CD14-positive monocyte (primary cell): Measurements from ENCODE around the gene RNU1-3. TPM values are rescaled to one million over a fixed set of nuclear protein-coding genes. Genes with fewer than 3 reads are reported as not detected.
"Not testable (repeated sequence)": the region's sequence is repeated elsewhere in the genome, so short reads cannot be mapped to it uniquely, and the experiment has no call there.

Experiments
- DNase-seq, 3 donors: peaks; one replicate each; pipeline ENCODE4 v3.0.0-alpha.2; 2011 to 2022
- H2AFZ ChIP-seq: 2 replicates; pipeline ENCODE4 v1.6.0; 2012; ENCODE audit warnings: mild to moderate bottlenecking, low read depth, low read length, inconsistent platforms; ENCODE audit not compliant: insufficient read depth, poor library complexity, severe bottlenecking
- H3K27ac ChIP-seq, 2 donors: 1 replicate in 1 of 2; 2 replicates in 1 of 2; pipeline ENCODE4 v1.5.1; 2012 to 2013; ENCODE audit warnings: low read length in 2 of 2, control low read depth in 1 of 2, inconsistent platforms in 1 of 2, low read depth in 1 of 2, mild to moderate bottlenecking in 1 of 2
- H3K27me3 ChIP-seq, 2 donors: one replicate each; pipeline versions ENCODE4 v1.6.0 to v1.6.1; 2011 to 2013; ENCODE audit warnings: low read length in 2 of 2; ENCODE audit not compliant: control insufficient read depth in 2 of 2, insufficient read depth in 2 of 2
- H3K36me3 ChIP-seq, 2 donors: replicated peaks in 1 of 2; 1 replicate in 1 of 2; 2 replicates in 1 of 2; pipeline versions ENCODE4 v1.5.1 to v1.6.1; 2012 to 2013; ENCODE audit warnings: low read length in 2 of 2, control low read depth in 1 of 2, inconsistent platforms in 1 of 2, mild to moderate bottlenecking in 1 of 2; ENCODE audit not compliant: insufficient read depth in 2 of 2, control insufficient read depth in 1 of 2
- H3K4me1 ChIP-seq, 2 donors: 1 replicate in 1 of 2; 2 replicates in 1 of 2; pipeline versions ENCODE4 v1.5.1 to v1.6.1; 2012 to 2013; ENCODE audit warnings: low read length in 2 of 2, control low read depth in 1 of 2, inconsistent platforms in 1 of 2, mild to moderate bottlenecking in 1 of 2, moderate library complexity in 1 of 2; ENCODE audit not compliant: insufficient read depth in 2 of 2, control insufficient read depth in 1 of 2
- H3K4me2 ChIP-seq: replicated peaks from 2 replicates; pipeline ENCODE3; 2012; ENCODE audit warnings: low read length, moderate library complexity, mild to moderate bottlenecking; ENCODE audit not compliant: poor library complexity, severe bottlenecking; ENCODE audit errors: extremely low read depth
- H3K4me3 ChIP-seq, 3 experiments: fragments of 200-600 bp in 1 of 3; sonication (generic) in 1 of 3; replicated peaks in 1 of 3; 1 replicate in 2 of 3; 2 replicates in 1 of 3; pipeline ENCODE4 v1.5.1; 2011 to 2013; ENCODE audit warnings: low read length in 3 of 3, mild to moderate bottlenecking in 3 of 3, control low read depth in 2 of 3, low read depth in 2 of 3, inconsistent platforms in 1 of 3, moderate library complexity in 1 of 3
- H3K79me2 ChIP-seq: 2 replicates; pipeline ENCODE4 v1.6.0; 2012; ENCODE audit warnings: mild to moderate bottlenecking, control low read depth, inconsistent platforms, low read length, moderate library complexity; ENCODE audit not compliant: insufficient read depth
- H3K9ac ChIP-seq: 2 replicates; pipeline ENCODE4 v1.6.0; 2017; ENCODE audit warnings: low read length, mild to moderate bottlenecking; ENCODE audit not compliant: insufficient read depth, poor library complexity, severe bottlenecking
- H3K9me3 ChIP-seq, 2 donors: replicated peaks in 1 of 2; 1 replicate in 1 of 2; 2 replicates in 1 of 2; pipeline versions ENCODE4 v1.5.1 to v1.6.1; 2012 to 2013; ENCODE audit warnings: low read length in 2 of 2, control low read depth in 1 of 2; ENCODE audit not compliant: control insufficient read depth in 1 of 2, insufficient read depth in 1 of 2
- H4K20me1 ChIP-seq: 2 replicates; pipeline ENCODE4 v1.6.0; 2012; ENCODE audit warnings: mild to moderate bottlenecking, low read length, control low read depth, moderate library complexity; ENCODE audit not compliant: insufficient read depth
- H3K27ac Mint-ChIP-seq, 7 donors: one replicate each; pipeline ENCODE4 v1.8.0; 2020; ENCODE audit warnings: mild to moderate bottlenecking in 7 of 7, mixed read lengths in 7 of 7, moderate library complexity in 6 of 7, inconsistent platforms in 2 of 7
- H3K27me3 Mint-ChIP-seq, 3 donors: one replicate each; pipeline ENCODE4 v1.8.0; 2021 to 2022; ENCODE audit warnings: low read depth in 3 of 3, mild to moderate bottlenecking in 3 of 3, mixed read lengths in 3 of 3, moderate library complexity in 3 of 3, inconsistent platforms in 1 of 3
- H3K36me3 Mint-ChIP-seq, 2 donors: one replicate each; pipeline ENCODE4 v1.8.0; 2020; ENCODE audit warnings: mixed read lengths in 2 of 2, inconsistent platforms in 1 of 2, mild to moderate bottlenecking in 1 of 2
- H3K4me1 Mint-ChIP-seq: one replicate; pipeline ENCODE4 v1.8.0; 2020; ENCODE audit warnings: mild to moderate bottlenecking, mixed read lengths
- H3K4me3 Mint-ChIP-seq, 2 donors: one replicate each; pipeline ENCODE4 v1.8.0; 2020; ENCODE audit warnings: mild to moderate bottlenecking in 2 of 2, mixed read lengths in 2 of 2, moderate library complexity in 1 of 2
- H3K9me3 Mint-ChIP-seq, 7 donors: one replicate each; pipeline ENCODE4 v1.8.0; 2020 to 2022; ENCODE audit warnings: mixed read lengths in 7 of 7, mild to moderate bottlenecking in 6 of 7, moderate library complexity in 6 of 7, inconsistent platforms in 2 of 7
- WGBS: methylation state at CpG from one replicate; pipeline ENCODE4 v1.1.5; 2013; ENCODE audit warnings: missing lambda C conversion rate; ENCODE audit not compliant: insufficient coverage; 5-methylcytosine and 5-hydroxymethylcytosine counted together
- intact Hi-C, 2 donors: fragments of 100-400 bp; cut with micrococcal nuclease; formaldehyde crosslinking; loops; one replicate each; pipeline versions ENCODE4 v1.15.0 to v1.15.1; 2023
- polyA plus RNA-seq, 3 donors: library from polyadenylated mRNA; depleted of rRNA in 1 of 3; unstranded in 2 of 3; stranded (reverse) in 1 of 3; fragments of 300-500 nt in 2 of 3; fragments of >200 nt in 1 of 3; fragmentation: Illumina TruSeq in 2 of 3; gene quantifications; 1 replicate in 2 of 3; 2 replicates in 1 of 3; pipeline ENCODE4 v1.2.3, GENCODE V29; 2012 to 2021
- TF ChIP-seq, protein P1 (sequence below): fragments of 200-600 bp; IDR thresholded peaks from one replicate; pipeline ENCODE4 v1.8.0; 2022; ENCODE audit warnings: antibody characterized with exemption, mild to moderate bottlenecking

RNU1-3 gene
- polyA plus RNA-seq, 3 donors: not detected

DNA sequence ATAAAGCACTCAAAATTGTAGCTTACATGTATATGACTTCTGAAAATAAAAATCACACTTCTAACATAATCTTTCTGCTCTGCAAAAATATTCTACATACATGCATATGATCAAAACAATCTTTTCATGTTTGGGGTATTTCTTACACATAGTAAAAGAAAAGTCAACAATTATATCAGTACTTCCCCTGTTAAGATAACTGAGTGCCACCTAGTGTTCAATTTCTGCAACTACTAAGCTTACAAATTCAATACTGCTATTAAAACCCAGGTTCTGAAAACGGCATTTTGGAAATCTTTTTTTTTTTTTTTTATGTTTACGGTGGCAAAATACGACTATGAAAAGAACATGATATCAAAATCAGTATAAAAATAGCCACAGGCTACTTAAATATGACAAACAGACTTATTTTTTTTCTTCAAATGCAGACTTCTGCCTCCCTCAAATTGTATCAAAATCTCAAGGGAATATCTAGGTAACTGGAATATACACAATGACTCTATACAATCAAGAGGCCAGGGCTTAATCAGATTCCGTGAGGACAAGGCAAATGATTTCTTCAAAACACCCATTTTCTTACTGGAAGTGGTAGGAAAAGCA is 18.1 kb upstream of the RNU1-3 start:
- peaks cover 11 to 15% (median 13%) of the 10 kb centered on the region in 3 donors for H3K27me3 Mint-ChIP-seq
- H3K4me1 Mint-ChIP-seq: not testable (repeated sequence)

DNA sequence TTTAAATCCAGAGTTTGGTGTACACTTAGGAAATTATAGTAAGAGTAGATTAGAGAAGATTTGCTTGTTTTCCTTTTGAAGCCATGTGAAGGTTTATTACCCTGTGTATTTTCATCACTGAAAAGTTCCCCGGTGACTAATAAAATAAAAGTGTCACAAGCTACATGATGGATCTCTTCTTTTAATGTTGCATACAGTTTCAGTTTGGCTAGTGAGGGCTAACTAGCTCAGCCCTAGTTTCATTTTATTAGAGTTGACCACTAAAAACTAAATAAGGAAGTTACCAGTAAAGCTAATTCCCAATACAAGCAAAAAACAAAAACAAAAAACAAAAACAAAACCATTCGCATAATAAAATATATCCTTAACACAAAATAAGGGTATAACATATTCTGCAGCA is 17.4 kb upstream of the RNU1-3 start:
- H3K27me3 ChIP-seq, H3K36me3 ChIP-seq, intact Hi-C loops, H3K4me2 ChIP-seq, H2AFZ ChIP-seq, H3K4me3 Mint-ChIP-seq, H3K79me2 ChIP-seq, H3K27ac Mint-ChIP-seq, H4K20me1 ChIP-seq, H3K9ac ChIP-seq, H3K36me3 Mint-ChIP-seq, H3K9me3 ChIP-seq, H3K4me1 ChIP-seq, H3K27ac ChIP-seq, H3K9me3 Mint-ChIP-seq, H3K4me1 Mint-ChIP-seq, H3K4me3 ChIP-seq, DNase-seq: not testable (repeated sequence)
- H3K27me3 Mint-ChIP-seq: peaks cover 13 to 16% (median 15%) of the 10 kb centered on the region in 3 donors
- no CpG with 5 or more reads among the region's 2 CpGs for WGBS

More for the DNA sequence above, 18.1 kb upstream of the RNU1-3 start:
- H3K27me3 ChIP-seq, H3K4me1 ChIP-seq, H3K79me2 ChIP-seq, H3K4me3 ChIP-seq, H3K4me3 Mint-ChIP-seq, H3K36me3 Mint-ChIP-seq, H3K36me3 ChIP-seq, H3K4me2 ChIP-seq, DNase-seq, H4K20me1 ChIP-seq, H3K27ac ChIP-seq, H3K27ac Mint-ChIP-seq, H2AFZ ChIP-seq, H3K9me3 Mint-ChIP-seq, H3K9ac ChIP-seq, H3K9me3 ChIP-seq, intact Hi-C loops: not testable (repeated sequence)
- WGBS: no CpG with 5 or more reads among the region's 4 CpGs
- TF ChIP-seq, protein P1, sequence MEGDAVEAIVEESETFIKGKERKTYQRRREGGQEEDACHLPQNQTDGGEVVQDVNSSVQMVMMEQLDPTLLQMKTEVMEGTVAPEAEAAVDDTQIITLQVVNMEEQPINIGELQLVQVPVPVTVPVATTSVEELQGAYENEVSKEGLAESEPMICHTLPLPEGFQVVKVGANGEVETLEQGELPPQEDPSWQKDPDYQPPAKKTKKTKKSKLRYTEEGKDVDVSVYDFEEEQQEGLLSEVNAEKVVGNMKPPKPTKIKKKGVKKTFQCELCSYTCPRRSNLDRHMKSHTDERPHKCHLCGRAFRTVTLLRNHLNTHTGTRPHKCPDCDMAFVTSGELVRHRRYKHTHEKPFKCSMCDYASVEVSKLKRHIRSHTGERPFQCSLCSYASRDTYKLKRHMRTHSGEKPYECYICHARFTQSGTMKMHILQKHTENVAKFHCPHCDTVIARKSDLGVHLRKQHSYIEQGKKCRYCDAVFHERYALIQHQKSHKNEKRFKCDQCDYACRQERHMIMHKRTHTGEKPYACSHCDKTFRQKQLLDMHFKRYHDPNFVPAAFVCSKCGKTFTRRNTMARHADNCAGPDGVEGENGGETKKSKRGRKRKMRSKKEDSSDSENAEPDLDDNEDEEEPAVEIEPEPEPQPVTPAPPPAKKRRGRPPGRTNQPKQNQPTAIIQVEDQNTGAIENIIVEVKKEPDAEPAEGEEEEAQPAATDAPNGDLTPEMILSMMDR: peak; percentile 46

DNA sequence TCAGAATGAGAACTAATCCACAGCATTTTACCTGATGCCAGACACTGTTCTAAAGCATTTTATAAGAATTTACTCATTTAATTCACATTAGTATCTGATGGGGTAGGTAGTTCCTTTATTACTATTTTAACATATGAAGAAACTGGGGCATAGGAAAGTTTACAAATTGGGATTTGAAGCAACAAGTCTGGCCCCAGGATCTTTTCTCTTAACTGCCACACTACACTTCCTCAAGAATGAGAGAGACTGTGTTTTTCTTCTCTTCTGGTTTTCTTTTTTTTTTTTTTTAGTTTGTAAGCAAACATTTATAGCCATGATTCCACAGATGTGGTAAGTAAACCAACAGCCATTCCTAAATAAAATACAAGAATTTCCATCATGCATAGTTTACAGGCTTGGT is 16.1 kb upstream of the RNU1-3 start:
- H3K4me3 ChIP-seq, H4K20me1 ChIP-seq, H2AFZ ChIP-seq, H3K9me3 Mint-ChIP-seq, H3K27ac Mint-ChIP-seq, H3K9ac ChIP-seq, H3K4me1 Mint-ChIP-seq, DNase-seq, intact Hi-C loops, H3K36me3 Mint-ChIP-seq, H3K4me3 Mint-ChIP-seq, H3K4me1 ChIP-seq, H3K4me2 ChIP-seq, H3K9me3 ChIP-seq, H3K36me3 ChIP-seq, H3K27ac ChIP-seq, H3K79me2 ChIP-seq: not testable (repeated sequence)
- H3K27me3 ChIP-seq: peaks cover 0 to 12% of the 10 kb centered on the region in 2 donors
- H3K27me3 Mint-ChIP-seq: peaks cover 21 to 26% (median 22%) of the 10 kb centered on the region in 3 donors

DNA sequence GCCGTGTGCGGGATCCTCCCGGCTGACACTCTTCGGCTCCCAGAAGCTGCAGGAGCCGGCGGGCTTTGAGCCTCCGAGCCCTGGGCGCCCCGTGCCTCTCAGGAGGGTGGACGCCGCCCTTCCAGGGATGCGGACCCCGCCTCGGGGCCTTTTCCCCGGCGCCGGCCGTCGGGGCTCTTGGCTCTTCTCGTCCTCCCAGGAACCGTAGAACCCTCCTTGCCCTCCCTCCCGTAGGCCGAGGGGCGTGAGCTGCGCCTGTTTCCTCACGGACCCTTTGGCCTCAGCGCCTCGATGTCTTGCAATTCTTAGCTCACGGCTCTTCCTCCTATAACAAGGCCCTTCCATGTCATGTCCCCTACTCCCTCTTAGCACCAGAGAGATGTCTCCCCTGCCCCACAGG is 13.6 kb upstream of the RNU1-3 start:
- H3K36me3 ChIP-seq, H3K4me3 ChIP-seq, H3K9ac ChIP-seq, H2AFZ ChIP-seq, H4K20me1 ChIP-seq, H3K27ac ChIP-seq, H3K27ac Mint-ChIP-seq, intact Hi-C loops, H3K36me3 Mint-ChIP-seq, DNase-seq, H3K9me3 ChIP-seq, H3K4me1 ChIP-seq, H3K79me2 ChIP-seq, H3K9me3 Mint-ChIP-seq, H3K4me2 ChIP-seq: not testable (repeated sequence)
- WGBS: 75% methylated on average over 14 of the region's 29 CpGs
- H3K27me3 ChIP-seq: peaks cover 0 to 14% of the 10 kb centered on the region in 2 donors
- Mint-ChIP-seq H3K4me3 (peak overlapping the region in 1 of 2 donors; percentile 77), H3K4me1 (peaks cover 22% of the 10 kb centered on the region), H3K27me3 (peaks cover 16 to 21% (median 17%) of the 10 kb centered on the region in 3 donors)
